K562 (cell line): ENCODE data around the gene LGI4. TPM values are rescaled to one million over a fixed set of nuclear protein-coding genes. Genes with fewer than 3 reads are reported as not detected.
A peak's percentile ranks its signal among the peaks of the same experiment; 100 is the strongest.

Experiments
- CEBPB ChIP-seq: fragments of 450-650 bp; IDR thresholded peaks from 2 replicates; pipeline ENCODE4 v1.6.1; 2016; ENCODE audit warnings: missing genetic modification characterization, missing compliant biosample characterization
- E2F5 ChIP-seq: sonication (generic); formaldehyde crosslinking; IDR thresholded peaks from 2 replicates; pipeline ENCODE4 v1.8.0; 2022; ENCODE audit warnings: mild to moderate bottlenecking, missing genetic modification reagents
- GABPB1 ChIP-seq: sonication (generic); formaldehyde crosslinking; IDR thresholded peaks from 2 replicates; pipeline ENCODE4 v1.8.0; 2022; ENCODE audit warnings: mild to moderate bottlenecking, missing genetic modification reagents
- KAT2B ChIP-seq: IDR thresholded peaks from one replicate; pipeline ENCODE4 v1.6.1; 2012; ENCODE audit warnings: low read depth, mild to moderate bottlenecking, control low read depth, inconsistent platforms, low read length, moderate library complexity
- MITF ChIP-seq: IDR thresholded peaks from 2 replicates; pipeline ENCODE4 v1.6.1; 2014; ENCODE audit warnings: antibody characterized with exemption
- RBM14 ChIP-seq: fragments of 200-400 bp; formaldehyde crosslinking; IDR thresholded peaks from 2 replicates; pipeline ENCODE4 v1.6.1; 2018; ENCODE audit warnings: low read depth, mild to moderate bottlenecking, low read length, moderate library complexity, borderline replicate concordance; ENCODE audit not compliant: insufficient read depth
- RBM17 ChIP-seq: fragments of 200-400 bp; formaldehyde crosslinking; IDR thresholded peaks from 2 replicates; pipeline ENCODE4 v1.6.1; 2017; ENCODE audit warnings: low read depth, mild to moderate bottlenecking, low read length, borderline replicate concordance
- TFAP4 ChIP-seq: sonication (generic); formaldehyde crosslinking; IDR thresholded peaks from 2 replicates; pipeline ENCODE4 v1.8.0; 2022; ENCODE audit warnings: missing genetic modification reagents, mild to moderate bottlenecking, moderate library complexity, borderline replicate concordance
- ZBTB1 ChIP-seq: sonication (generic); formaldehyde crosslinking; IDR thresholded peaks from 2 replicates; pipeline ENCODE4 v1.8.1; 2023; ENCODE audit warnings: missing genetic modification reagents, low read depth, mild to moderate bottlenecking, borderline replicate concordance
- ZKSCAN3 ChIP-seq: fragments of 250-450 bp; sonication (Bioruptor Pico); IDR thresholded peaks from 2 replicates; pipeline ENCODE4 v1.4.0; 2020
- ZMIZ1 ChIP-seq, 2 experiments: fragments of 150-350 bp in 1 of 2; IDR thresholded peaks; 2 replicates each; pipeline ENCODE4 v1.6.1; 2012 to 2016; ENCODE audit warnings: low read depth in 2 of 2, low read length in 2 of 2, mild to moderate bottlenecking in 1 of 2, moderate library complexity in 1 of 2
- ZNF592 ChIP-seq: fragments of 450-650 bp; IDR thresholded peaks from 2 replicates; pipeline ENCODE4 v1.6.1; 2017; ENCODE audit warnings: antibody characterized with exemption, mild to moderate bottlenecking
- polyA plus RNA-seq, 8 experiments: library from polyadenylated mRNA; depleted of rRNA in 4 of 8; stranded (reverse) in 5 of 8; unstranded in 3 of 8; fragments of >200 nt; fragmentation: Nextera tagmentation in 2 of 8; fragmentation: Illumina TruSeq in 1 of 8; extraction: Ambion mirVana in 2 of 8; extraction: Trizol in 1 of 8; gene quantifications; 2 replicates each; pipeline versions ENCODE4 v1.2.1 to v1.2.3, GENCODE V29; 2011 to 2014; ENCODE audit warnings: inconsistent platforms in 1 of 8, missing spikeins in 1 of 8
- total RNA-seq, 7 experiments: library from RNA; depleted of rRNA in 6 of 7; stranded (reverse); fragments of >200 nt in 6 of 7; fragmentation: Illumina TruSeq in 2 of 7; extraction: Trizol in 2 of 7; gene quantifications; 2 replicates each; pipeline versions ENCODE4 v1.2.1 to v1.2.3, GENCODE V29; 2011 to 2021; ENCODE audit warnings: low replicate concordance in 1 of 7

The LGI4 gene
- total and polyA plus RNA-seq, 9 of the 15 experiments (the other 6 are each of a cell fraction or from before 2014, with no cell fraction given): 0.14 to 0.30 (median 0.24) TPM; not detected in 4

- peak; percentile 62; the same call in 1 of the 2 replicates for TF ChIP-seq GABPB1 (CRISPR knock-in tag)
- no peak for TF ChIP-seq ZKSCAN3 (CRISPR knock-in tag)
- TF ChIP-seq ZNF592: peak; percentile 83
- no peak for TF ChIP-seq RBM14
- peak; percentile 88 for TF ChIP-seq MITF
- TF ChIP-seq RBM17: no peak
- no peak for TF ChIP-seq ZBTB1 (CRISPR knock-in tag)
- TF ChIP-seq CEBPB: no peak
- no peak for TF ChIP-seq KAT2B
- no peak for TF ChIP-seq E2F5 (CRISPR knock-in tag)
- peak; percentile 58 for TF ChIP-seq TFAP4 (CRISPR knock-in tag)
- TF ChIP-seq ZMIZ1 (IDR thresholded peaks at IDR 0.05; ENCODE audit: low read depth in 2 of 2, low read length in 2 of 2): no peak
These were observed 31.5 kb upstream of the LGI4 start (continued) for GRCh38 chr19:35166100-35167063.
